ENCODE results near the gene BATF3.

- no peak for TF ChIP-seq PBX3 (IDR thresholded peaks at IDR 0.05)
- TF ChIP-seq CTCF (IDR thresholded peaks at IDR 0.05), result no peak
- TF ChIP-seq FOSB (CRISPR knock-in tag; IDR thresholded peaks at IDR 0.05), result no peak
- TF ChIP-seq CHD4 (IDR thresholded peaks at IDR 0.05; ENCODE audit: borderline replicate concordance), result no peak
- TF ChIP-seq USF2 (IDR thresholded peaks at IDR 0.05), result no peak
Measured at GRCh38 chr1:212686591-212686990, 13.0 kb downstream of the BATF3 start.
